DND-41 (cell line): ENCODE measurements around the gene PSMD4.

ENCODE experiments used
- ATAC-seq: fragments of 200-7000 bp; cut with Tn5 transposase; 3 replicates; pipeline ENCODE4 v1.9.1; 2021; ENCODE audit warnings: low read depth; ENCODE audit not compliant: insufficient read depth
- DNase-seq: peaks from one replicate; pipeline ENCODE4 v3.0.0-alpha.2; 2020
- H2AFZ ChIP-seq: 2 replicates; pipeline ENCODE4 v1.6.0; 2012; ENCODE audit warnings: low read depth, low read length
- H3K27ac ChIP-seq: 2 replicates; pipeline ENCODE4 v1.5.1; 2012; ENCODE audit warnings: low read length, inconsistent platforms
- H3K27me3 ChIP-seq: fragments of 200-600 bp; sonication (generic); 2 replicates; pipeline ENCODE4 v1.6.0; 2012; ENCODE audit warnings: low read length, mild to moderate bottlenecking, inconsistent platforms; ENCODE audit not compliant: insufficient read depth, poor library complexity
- H3K36me3 ChIP-seq: 2 replicates; pipeline ENCODE4 v1.5.1; 2012; ENCODE audit warnings: low read length, inconsistent platforms; ENCODE audit not compliant: insufficient read depth
- H3K4me1 ChIP-seq: 2 replicates; pipeline ENCODE4 v1.5.1; 2012; ENCODE audit warnings: mild to moderate bottlenecking, low read length; ENCODE audit not compliant: insufficient read depth
- H3K4me2 ChIP-seq: 2 replicates; pipeline ENCODE4 v1.6.0; 2012; ENCODE audit warnings: mild to moderate bottlenecking, moderate library complexity, low read length, inconsistent platforms; ENCODE audit not compliant: insufficient read depth
- H3K4me3 ChIP-seq, 2 experiments: fragments of 200-600 bp in 1 of 2; shearing (Covaris generic) in 1 of 2; 2 replicates each; pipeline ENCODE4 v1.5.1; 2012 to 2016; ENCODE audit warnings: inconsistent platforms in 2 of 2, low read length in 2 of 2, mild to moderate bottlenecking in 2 of 2, low read depth in 1 of 2, moderate library complexity in 1 of 2
- H3K79me2 ChIP-seq: 2 replicates; pipeline ENCODE4 v1.6.0; 2012; ENCODE audit warnings: low read length, inconsistent platforms; ENCODE audit not compliant: insufficient read depth
- H3K9ac ChIP-seq: 2 replicates; pipeline ENCODE4 v1.6.0; 2012; ENCODE audit warnings: low read depth, mild to moderate bottlenecking, inconsistent platforms, low read length, moderate library complexity
- H3K9me3 ChIP-seq: 2 replicates; pipeline ENCODE4 v1.5.1; 2012; ENCODE audit warnings: low read length, moderate library complexity, mild to moderate bottlenecking, inconsistent platforms; ENCODE audit not compliant: insufficient read depth, severe bottlenecking
- H4K20me1 ChIP-seq: 2 replicates; pipeline ENCODE4 v1.6.0; 2012; ENCODE audit warnings: low read length; ENCODE audit not compliant: insufficient read depth
- EZH2 ChIP-seq: IDR thresholded peaks from 3 replicates; pipeline ENCODE4 v1.6.1; 2012; ENCODE audit warnings: borderline replicate concordance, low read depth, mild to moderate bottlenecking, moderate library complexity, low read length, inconsistent platforms; ENCODE audit not compliant: severe bottlenecking
- TF ChIP-seq, protein P1 (sequence below): IDR thresholded peaks from 2 replicates; pipeline ENCODE4 v1.5.1; 2012; ENCODE audit warnings: borderline replicate concordance, low read length, moderate library complexity, mild to moderate bottlenecking; ENCODE audit not compliant: poor library complexity, severe bottlenecking; ENCODE audit errors: extremely low read depth

Gene PSMD4

DNA sequence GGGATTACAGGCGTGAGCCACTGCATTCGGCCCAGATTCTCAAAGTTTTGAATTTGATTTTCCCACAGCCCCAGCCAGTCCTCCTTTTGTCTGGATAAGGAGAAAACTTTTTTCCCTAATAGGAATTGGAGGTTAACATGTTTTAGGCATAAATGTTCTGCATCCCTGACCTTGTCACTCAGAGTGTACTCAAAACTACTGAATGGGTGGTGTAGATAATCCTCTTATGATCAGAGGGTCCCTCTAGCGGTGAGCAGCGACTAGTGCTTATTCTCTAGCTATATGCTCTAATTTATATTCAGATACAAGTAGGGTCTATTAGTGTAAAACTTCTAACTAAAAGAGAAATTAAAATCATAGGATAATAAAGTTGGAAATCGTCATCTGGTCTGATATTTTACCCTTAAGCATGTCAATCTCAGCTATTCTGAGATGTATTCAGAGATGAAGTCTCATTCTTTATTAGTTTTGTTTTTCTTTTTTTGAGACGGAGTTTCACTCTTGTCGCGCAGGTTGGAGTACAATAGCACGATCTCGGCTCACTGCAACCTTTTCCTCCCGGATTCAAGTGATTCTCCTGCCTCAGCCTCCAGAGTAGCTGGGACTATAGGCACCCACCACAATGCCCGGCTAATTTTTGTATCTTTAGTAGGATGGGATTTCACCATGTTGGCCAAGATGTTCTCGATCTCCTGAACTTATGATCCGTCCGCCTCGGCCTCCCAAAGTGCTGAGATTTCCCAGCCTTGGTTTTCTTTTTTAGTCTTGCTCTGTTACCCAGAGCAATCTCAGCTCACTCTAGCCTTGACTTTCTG lies 2.7 kb upstream of the PSMD4 start:
- H3K27ac ChIP-seq: no peak overlapping the region
- H4K20me1 ChIP-seq: no peaks in the 10 kb centered on the region
- ATAC-seq (peak; percentile 69), DNase-seq (peak; percentile 74)
- no peak for TF ChIP-seq EZH2
- TF ChIP-seq, protein P1, sequence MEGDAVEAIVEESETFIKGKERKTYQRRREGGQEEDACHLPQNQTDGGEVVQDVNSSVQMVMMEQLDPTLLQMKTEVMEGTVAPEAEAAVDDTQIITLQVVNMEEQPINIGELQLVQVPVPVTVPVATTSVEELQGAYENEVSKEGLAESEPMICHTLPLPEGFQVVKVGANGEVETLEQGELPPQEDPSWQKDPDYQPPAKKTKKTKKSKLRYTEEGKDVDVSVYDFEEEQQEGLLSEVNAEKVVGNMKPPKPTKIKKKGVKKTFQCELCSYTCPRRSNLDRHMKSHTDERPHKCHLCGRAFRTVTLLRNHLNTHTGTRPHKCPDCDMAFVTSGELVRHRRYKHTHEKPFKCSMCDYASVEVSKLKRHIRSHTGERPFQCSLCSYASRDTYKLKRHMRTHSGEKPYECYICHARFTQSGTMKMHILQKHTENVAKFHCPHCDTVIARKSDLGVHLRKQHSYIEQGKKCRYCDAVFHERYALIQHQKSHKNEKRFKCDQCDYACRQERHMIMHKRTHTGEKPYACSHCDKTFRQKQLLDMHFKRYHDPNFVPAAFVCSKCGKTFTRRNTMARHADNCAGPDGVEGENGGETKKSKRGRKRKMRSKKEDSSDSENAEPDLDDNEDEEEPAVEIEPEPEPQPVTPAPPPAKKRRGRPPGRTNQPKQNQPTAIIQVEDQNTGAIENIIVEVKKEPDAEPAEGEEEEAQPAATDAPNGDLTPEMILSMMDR: peak; percentile 93
- H3K9ac ChIP-seq: no peak overlapping the region
- no peaks in the 10 kb centered on the region for H3K27me3 ChIP-seq
- H3K9me3 ChIP-seq: no peaks in the 10 kb centered on the region
- H2AFZ ChIP-seq: no peak overlapping the region
- peaks cover 24% of the 10 kb centered on the region for H3K79me2 ChIP-seq
- no peak overlapping the region for H3K4me2 ChIP-seq
- H3K4me1 ChIP-seq: peaks cover 20% of the 10 kb centered on the region
- H3K36me3 ChIP-seq: peaks cover 26% of the 10 kb centered on the region
- H3K4me3 ChIP-seq: no peak overlapping the region

- no peak for ATAC-seq
- H3K4me1 ChIP-seq: peaks cover 24% of the 10 kb centered on the region
- peak overlapping the region; percentile 84 for H3K4me2 ChIP-seq
- peaks cover 60% of the 10 kb centered on the region for H3K79me2 ChIP-seq
- peak overlapping the region; percentile 72 to 73; a peak in 3 of 4 replicates for H3K4me3 ChIP-seq
- no peaks in the 10 kb centered on the region for H3K9me3 ChIP-seq
- H4K20me1 ChIP-seq: peaks cover 5% of the 10 kb centered on the region; the same call in 1 of the 2 replicates
- H2AFZ ChIP-seq: peak overlapping the region; percentile 59; the same call in 1 of the 2 replicates
- H3K27ac ChIP-seq: peak overlapping the region; percentile 69
- H3K36me3 ChIP-seq: no peaks in the 10 kb centered on the region
- no peak for DNase-seq
- H3K27me3 ChIP-seq: no peaks in the 10 kb centered on the region
- H3K9ac ChIP-seq: peak overlapping the region; percentile 67
- TF ChIP-seq EZH2: no peak
- TF ChIP-seq, protein P1: no peak
These were observed 847 bp downstream of the PSMD4 start for GRCh38 chr1:151255381-151255780.

DNA sequence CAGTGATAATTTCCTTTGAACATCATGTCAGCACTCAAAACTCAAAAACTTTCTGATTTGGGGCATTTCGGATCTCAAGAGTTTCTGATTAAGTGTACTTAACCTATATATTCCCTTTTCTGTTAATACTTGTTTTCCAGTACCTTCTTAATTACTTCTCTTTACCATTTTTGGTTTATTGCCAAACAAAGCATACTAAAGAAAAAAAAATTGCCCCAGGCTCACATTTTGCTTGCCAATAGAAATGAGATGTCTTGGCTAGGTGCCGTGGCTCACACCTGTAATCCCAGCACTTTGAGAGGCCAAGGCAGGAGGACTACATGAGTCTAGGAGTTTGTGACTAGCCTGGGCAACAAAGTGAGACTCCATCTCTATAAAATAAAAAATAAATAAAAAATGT lies 4.8 kb downstream of the PSMD4 start:
- Histone ChIP-seq H3K4me2 (no peak overlapping the region), H3K9ac (no peak overlapping the region), H4K20me1 (peaks cover 8% of the 10 kb centered on the region; the same call in 1 of the 2 replicates), H3K9me3 (no peaks in the 10 kb centered on the region), H3K4me1 (peaks cover 18% of the 10 kb centered on the region), H3K36me3 (peaks cover 24% of the 10 kb centered on the region), H3K27ac (no peak overlapping the region), H3K79me2 (peaks cover 76% of the 10 kb centered on the region), H3K4me3 (no peak overlapping the region), H2AFZ (no peak overlapping the region), H3K27me3 (no peaks in the 10 kb centered on the region)
- DNase-seq (no peak), ATAC-seq (no peak)
- TF ChIP-seq, protein P1: no peak
- no peak for TF ChIP-seq EZH2
